HG02870 (cell line): ENCODE results near the gene SEZ6.
"Not testable (repeated sequence)": the region's sequence is repeated elsewhere in the genome, so short reads cannot be mapped to it uniquely, and the experiment has no call there.

Experiments
- ATAC-seq: cut with Tn5 transposase; IDR thresholded peaks from one replicate; pipeline ENCODE4 v1.9.1; 2021; ENCODE audit warnings: mild to moderate bottlenecking, moderate library complexity; ENCODE audit not compliant: unreplicated experiment

SEZ6 gene

DNA sequence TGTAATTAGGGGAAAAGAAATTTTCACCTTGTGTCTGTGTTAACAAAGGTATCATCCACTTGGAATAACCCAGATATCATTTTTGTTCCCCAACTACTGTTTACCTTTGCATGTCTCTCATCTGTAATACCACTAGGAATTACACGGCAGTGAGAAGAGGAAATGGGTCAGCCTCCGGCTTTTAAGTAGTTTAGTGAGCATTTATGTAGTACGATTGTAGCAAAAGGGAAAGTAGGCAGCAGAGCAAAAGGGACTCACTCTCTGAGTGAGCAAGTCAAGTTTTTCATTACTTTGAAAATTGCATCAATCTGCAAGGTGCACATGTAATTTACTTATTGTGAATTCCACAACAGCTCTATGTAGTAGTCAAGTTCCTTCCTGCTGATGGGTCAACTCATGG is 65.7 kb downstream of the SEZ6 start:
- no peak for ATAC-seq

DNA sequence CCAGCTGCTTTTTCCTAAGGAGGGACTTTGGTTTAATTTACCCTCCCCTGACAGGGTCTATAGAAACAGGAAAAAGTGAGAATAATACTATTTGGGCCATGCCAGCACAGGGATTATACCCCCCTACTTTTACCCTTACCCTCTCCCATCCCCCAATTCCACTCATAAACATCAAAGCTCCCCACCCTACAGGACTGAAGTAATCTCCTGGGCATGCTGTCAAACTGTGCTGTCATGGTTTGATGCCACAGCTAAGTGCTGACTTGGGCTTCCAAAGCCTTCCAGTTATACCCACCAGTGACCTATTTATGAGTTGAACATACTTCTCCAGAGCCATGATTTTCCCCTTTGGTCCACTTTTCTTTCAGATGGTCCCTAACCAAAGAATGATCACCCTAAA is 67.3 kb downstream of the SEZ6 start:
- ATAC-seq = no peak

- no peak for ATAC-seq
Measured at GRCh38 chr17:28937044-28937729, 68.6 kb downstream of the SEZ6 start.

DNA sequence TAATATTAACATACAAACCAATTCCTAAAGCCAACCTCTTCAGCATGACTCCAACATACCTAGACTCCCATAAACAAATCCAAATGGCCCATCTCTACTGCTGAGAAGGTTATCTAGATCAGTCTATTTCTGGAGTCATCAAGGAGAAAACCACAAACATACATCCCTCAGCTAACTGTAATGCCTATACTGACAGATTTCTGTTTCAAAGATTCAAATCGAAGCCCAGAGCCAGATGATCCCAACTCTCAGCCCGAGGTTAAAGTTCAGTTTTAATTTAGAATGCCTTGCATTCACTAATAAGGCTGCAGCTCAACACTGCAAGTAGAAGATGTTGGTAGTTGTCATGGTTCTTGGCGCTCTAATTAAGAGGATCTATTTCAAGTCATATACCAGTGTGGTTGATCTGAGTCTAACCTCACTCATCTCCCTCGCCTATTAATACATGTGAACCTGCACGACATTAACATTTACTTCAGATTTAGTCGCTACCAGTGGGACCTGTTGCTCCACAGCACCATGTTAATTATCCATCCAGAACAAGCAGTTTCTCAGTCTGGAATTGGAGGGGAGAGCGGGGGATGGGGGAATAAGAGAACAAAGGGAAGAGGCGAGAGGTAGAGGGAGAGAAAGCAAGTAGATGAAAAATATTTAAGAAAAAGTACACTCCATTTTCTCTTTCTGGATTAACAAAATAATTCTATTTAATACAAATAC is 69.9 kb downstream of the SEZ6 start:
- no peak for ATAC-seq

DNA sequence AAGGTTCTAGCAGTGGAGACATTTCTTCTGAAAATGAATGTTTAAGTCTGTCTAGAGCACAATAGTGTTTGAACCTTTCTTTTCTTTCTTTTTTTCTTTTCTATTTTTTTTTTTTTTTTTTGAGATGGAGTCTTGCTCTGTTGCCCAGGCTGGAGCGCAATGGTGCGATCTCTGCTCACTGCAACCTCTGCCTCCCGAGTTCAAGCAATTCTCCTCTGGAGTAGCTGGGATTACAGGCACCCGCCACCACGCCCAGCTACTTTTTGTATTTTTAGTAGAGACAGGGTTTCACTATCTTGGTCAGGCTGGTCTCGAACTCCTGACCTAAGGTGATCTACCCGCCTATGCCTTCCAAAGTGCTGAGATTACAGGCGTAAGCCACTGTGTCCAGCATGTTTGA is 71.3 kb downstream of the SEZ6 start:
- ATAC-seq = not testable (repeated sequence)

DNA sequence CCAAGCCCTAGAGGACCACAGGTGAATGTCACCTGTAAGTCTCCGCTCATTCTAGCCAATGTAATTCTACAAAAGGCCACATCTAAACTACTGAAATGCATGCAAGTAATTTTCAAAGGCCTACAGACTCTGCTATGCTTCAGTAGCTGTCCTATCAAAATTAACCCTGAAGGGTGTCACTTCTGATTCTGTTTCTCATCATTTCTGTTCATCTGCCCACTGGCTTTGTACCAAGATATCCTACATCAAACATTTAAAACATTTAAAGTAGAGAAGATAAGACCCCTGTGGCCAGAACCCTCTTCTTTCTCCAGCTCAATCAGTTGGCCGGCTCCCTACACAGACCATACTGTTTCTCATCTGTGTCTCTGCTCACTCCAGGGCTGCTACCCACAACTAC is 76.0 kb downstream of the SEZ6 start:
- no peak for ATAC-seq

DNA sequence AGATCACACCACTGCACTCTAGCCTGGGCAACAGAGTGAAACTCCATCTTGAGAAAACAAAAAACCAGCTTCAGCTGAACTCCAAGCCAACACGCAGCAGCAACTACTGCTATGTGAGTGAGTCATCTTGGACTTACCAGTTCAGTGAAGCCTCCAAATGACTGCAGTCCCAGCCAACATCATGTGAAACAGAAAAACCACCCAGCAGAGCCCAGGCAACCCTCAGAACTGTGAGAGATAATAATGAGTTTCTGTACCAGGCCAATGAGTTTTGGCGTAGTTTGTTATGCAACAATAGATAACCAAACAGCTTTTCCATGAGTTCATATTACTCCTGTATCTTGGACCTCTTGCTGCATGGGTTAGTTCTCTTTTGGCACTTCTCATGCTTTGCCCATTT is 77.8 kb downstream of the SEZ6 start:
- no peak for ATAC-seq

- no peak for ATAC-seq
Measured at GRCh38 chr17:28926786-28927185, 79.0 kb downstream of the SEZ6 start.

DNA sequence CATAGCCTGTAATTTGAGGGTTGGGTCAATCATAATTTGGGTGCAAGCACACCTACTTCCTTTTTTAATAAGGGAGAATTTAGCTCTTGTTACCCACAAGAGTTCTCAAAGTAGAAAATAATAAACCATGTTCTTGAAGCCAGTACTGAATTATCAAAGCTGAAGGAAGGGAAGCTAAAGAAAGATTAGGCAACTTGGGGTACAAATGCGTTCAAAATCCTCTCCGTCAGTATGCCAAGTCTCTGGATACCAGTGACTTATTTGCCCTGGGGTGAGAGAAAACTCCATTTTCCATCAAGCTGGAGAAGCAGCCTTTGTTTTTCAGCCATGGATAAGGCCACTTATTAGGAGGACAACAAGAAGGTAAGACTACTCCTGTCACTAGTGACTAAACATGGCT is 79.5 kb downstream of the SEZ6 start:
- no peak for ATAC-seq

- ATAC-seq = no peak
Measured at GRCh38 chr17:28925912-28926365, 79.9 kb downstream of the SEZ6 start.

DNA sequence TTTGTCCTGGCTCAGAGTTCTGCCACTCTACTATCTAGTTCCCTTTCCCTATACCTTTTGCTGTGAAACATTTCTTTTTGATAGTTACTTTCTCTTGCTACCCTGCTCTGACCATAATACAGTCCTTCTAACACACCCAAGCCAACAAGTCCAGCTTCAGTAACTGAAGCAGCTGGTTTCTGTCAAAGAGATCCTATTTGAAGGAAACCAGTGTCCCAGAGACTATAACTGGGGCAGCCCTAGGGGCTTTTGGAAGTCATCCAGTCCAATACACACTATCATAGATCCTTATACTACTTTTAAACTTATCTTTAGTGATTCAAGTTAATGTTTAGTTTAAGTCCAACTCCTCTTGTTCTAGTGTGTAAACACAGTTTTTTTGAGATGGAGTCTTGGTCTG is 85.6 kb downstream of the SEZ6 start:
- no peak for ATAC-seq

- no peak for ATAC-seq
Measured at GRCh38 chr17:28918295-28918694, 87.5 kb downstream of the SEZ6 start.

- ATAC-seq = no peak
Measured at GRCh38 chr17:28917465-28917864, 88.4 kb downstream of the SEZ6 start.

GRCh38 chr17:28917029-28917428 is 88.8 kb downstream of the SEZ6 start:
- ATAC-seq = no peak

GRCh38 chr17:28916302-28916934 is 89.4 kb downstream of the SEZ6 start:
- ATAC-seq = no peak

DNA sequence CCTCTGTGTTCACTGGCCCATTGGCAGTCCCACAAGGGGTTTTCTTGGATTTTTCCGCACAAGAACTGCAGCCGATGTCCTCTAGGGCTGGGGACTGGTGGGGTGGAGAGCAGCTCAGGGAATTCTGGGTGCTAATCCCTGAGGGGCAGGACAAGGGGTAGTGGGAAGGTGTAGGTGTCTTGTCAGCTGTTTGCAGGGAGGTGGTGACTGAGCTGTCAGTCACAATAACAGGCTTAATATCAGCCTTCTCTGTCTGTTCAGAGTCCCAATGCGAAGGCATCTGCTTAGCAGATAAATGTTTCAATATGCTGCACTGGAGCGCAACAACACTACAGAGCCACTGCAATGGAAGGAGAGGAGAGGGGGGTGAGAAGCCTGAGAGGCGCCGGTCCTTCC is 92.9 kb downstream of the SEZ6 start:
- ATAC-seq = no peak

DNA sequence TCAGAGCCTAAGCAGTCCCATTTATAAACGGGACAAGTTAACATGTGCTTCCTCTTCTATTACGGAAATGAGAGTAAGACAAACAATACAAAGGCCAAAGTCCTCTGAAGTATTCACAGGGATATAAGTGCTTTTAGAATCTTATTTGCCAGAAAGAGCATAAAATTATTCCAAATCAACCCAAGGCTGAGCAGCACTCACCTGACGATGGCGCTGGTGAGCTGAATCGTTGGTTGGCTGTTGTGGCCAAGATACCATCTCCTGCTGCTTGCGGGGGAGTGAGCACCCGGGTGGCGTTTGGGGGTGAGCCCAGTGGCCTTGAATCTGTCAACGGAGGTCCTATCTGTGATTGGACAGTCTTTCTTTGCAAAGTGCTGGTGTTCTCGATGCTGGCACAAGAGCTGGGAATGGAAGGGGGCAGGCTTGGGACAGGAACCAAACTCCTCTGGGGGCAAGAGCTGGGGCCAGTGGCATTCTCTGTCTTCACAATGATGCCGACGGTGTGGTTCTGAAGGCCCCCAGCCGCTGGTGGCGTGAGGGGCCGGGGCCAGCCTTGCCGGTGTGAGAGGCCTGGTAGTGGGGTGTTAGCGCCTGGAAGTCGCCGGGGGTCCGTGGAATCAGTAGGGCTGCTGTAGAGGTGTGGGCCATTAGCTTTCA is 93.4 kb downstream of the SEZ6 start:
- ATAC-seq = no peak

- no peak for ATAC-seq
Measured at GRCh38 chr17:28911411-28912045, 94.3 kb downstream of the SEZ6 start.

DNA sequence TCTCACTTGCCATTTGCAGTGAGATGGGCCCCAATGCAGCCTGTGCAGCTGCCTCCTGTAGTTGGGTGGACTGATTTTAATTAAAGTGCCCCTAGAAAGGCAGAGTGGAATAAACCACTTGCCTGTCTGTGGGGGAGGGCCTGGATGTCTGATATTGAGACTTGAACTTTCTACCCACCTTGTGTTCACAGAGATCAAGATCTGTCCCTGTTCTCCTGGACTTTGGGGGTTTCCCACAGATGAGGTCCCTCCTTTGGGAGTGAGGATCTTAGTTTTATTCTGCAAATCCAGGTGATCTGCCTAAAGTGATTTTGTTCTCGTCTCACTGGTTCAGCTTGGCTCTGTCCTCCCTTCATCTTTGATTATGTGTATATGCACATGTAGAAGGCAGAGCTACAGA is 95.3 kb downstream of the SEZ6 start:
- ATAC-seq = no peak

DNA sequence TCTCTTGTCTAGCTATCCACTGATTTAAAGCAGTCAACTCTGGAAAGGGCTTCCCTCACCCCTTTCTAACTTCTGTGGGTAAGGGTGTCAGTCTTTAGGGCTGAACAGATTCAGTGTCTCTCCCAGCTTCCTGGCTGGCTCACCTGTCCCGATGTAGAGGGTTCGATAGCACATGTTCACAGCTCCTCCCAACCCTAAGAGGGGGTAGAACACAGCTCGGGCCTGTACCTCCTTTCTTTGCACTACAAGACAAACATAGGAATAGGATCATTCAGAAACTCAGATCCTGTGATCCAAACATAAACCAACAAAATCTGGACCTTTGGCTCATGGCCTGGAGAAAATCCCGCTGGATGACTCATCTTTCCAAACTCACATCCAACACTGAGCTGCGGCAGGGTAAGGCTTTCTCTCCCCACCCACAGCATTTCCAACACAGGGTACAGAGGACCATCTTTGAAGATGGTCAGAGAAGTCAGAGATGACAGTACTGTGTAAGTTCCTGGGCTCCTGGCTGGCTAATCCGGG is 97.1 kb downstream of the SEZ6 start:
- no peak for ATAC-seq
